ENCODE measurements around the gene PRR13.
"Not testable (repeated sequence)": the region's sequence is repeated elsewhere in the genome, so short reads cannot be mapped to it uniquely, and the experiment has no call there.

The PRR13 gene

GRCh38 chr12:53431187-53431586 is 10.3 kb upstream of the PRR13 start:
- Histone ChIP-seq H3K27me3 (ENCODE audit: insufficient read depth, low read depth, severe bottlenecking) (no peaks in the 10 kb centered on the region), H3K27ac (no peak overlapping the region), H3K36me3 (no peaks in the 10 kb centered on the region), H3K4me3 (ENCODE audit: low read depth, low read length) (no peak overlapping the region), H3K9me3 (ENCODE audit: severe bottlenecking) (no peaks in the 10 kb centered on the region)
- no peak for TF ChIP-seq CTCF (IDR thresholded peaks at IDR 0.05; ENCODE audit: low read depth, low read length)
- no peak for DNase-seq

- not testable (repeated sequence) for H3K36me3 ChIP-seq; H3K27ac ChIP-seq; H3K27me3 ChIP-seq (ENCODE audit: insufficient read depth, low read depth, severe bottlenecking); H3K4me3 ChIP-seq (ENCODE audit: low read depth, low read length); DNase-seq; H3K9me3 ChIP-seq (ENCODE audit: severe bottlenecking)
These were observed 6.2 kb upstream of the PRR13 start for GRCh38 chr12:53435326-53435725.

- H3K4me3 ChIP-seq (ENCODE audit: low read depth, low read length); H3K36me3 ChIP-seq; DNase-seq; H3K27ac ChIP-seq; H3K27me3 ChIP-seq (ENCODE audit: insufficient read depth, low read depth, severe bottlenecking); H3K9me3 ChIP-seq (ENCODE audit: severe bottlenecking): not testable (repeated sequence)
These were observed 2.0 kb upstream of the PRR13 start for GRCh38 chr12:53439582-53439981.

- DNase-seq, result no peak
- Histone ChIP-seq H3K36me3 (peaks cover 27% of the 10 kb centered on the region), H3K27ac (no peak overlapping the region), H3K9me3 (ENCODE audit: severe bottlenecking) (no peaks in the 10 kb centered on the region), H3K27me3 (ENCODE audit: insufficient read depth, low read depth, severe bottlenecking) (no peaks in the 10 kb centered on the region), H3K4me3 (ENCODE audit: low read depth, low read length) (no peak overlapping the region)
- no peak for TF ChIP-seq CTCF (IDR thresholded peaks at IDR 0.05; ENCODE audit: low read depth, low read length)
These were observed 2.4 kb downstream of the PRR13 start for GRCh38 chr12:53443955-53444354.

- not testable (repeated sequence) for DNase-seq; H3K27ac ChIP-seq; H3K4me3 ChIP-seq (ENCODE audit: low read depth, low read length); H3K27me3 ChIP-seq (ENCODE audit: insufficient read depth, low read depth, severe bottlenecking); H3K9me3 ChIP-seq (ENCODE audit: severe bottlenecking)
- H3K36me3 ChIP-seq, result peaks cover 27% of the 10 kb centered on the region
These were observed 3.2 kb downstream of the PRR13 start for GRCh38 chr12:53444593-53445325.

GRCh38 chr12:53450936-53451335 is 9.4 kb downstream of the PRR13 start:
- H3K36me3 ChIP-seq, result peaks cover 37% of the 10 kb centered on the region
- TF ChIP-seq CTCF (IDR thresholded peaks at IDR 0.05; ENCODE audit: low read depth, low read length), result no peak
- no peak overlapping the region for H3K4me3 ChIP-seq (ENCODE audit: low read depth, low read length)
- H3K27ac ChIP-seq, result no peak overlapping the region
- no peaks in the 10 kb centered on the region for H3K9me3 ChIP-seq (ENCODE audit: severe bottlenecking)
- no peaks in the 10 kb centered on the region for H3K27me3 ChIP-seq (ENCODE audit: insufficient read depth, low read depth, severe bottlenecking)
- DNase-seq, result no peak

GRCh38 chr12:53451661-53452158 is 10.2 kb downstream of the PRR13 start, which contains the start of gene PCBP2:
TSS of gene PCBP2 (plus strand) at chr12:53452102. CDS start at chr12:53454801, 2,699 bp downstream.
- Histone ChIP-seq H3K27me3 (ENCODE audit: insufficient read depth, low read depth, severe bottlenecking) (no peaks in the 10 kb centered on the region), H3K36me3 (peaks cover 44% of the 10 kb centered on the region), H3K9me3 (ENCODE audit: severe bottlenecking) (no peaks in the 10 kb centered on the region), H3K4me3 (ENCODE audit: low read depth, low read length) (peak within 1 kb of the TSS; percentile 98), H3K27ac (peak within 1 kb of the TSS; percentile 97)
- peak; percentile 85 for TF ChIP-seq CTCF (IDR thresholded peaks at IDR 0.05; ENCODE audit: low read depth, low read length)
- peak; percentile 99 for DNase-seq

Data from WERI-Rb-1 (cell line).